ENCODE data around the gene SORT1.

SORT1 gene

GRCh38 chr1:109261578-109261977, 136.1 kb downstream of the SORT1 start:
- DNase-seq (ENCODE audit: low read depth): no peak

- DNase-seq (ENCODE audit: low read depth): no peak
Measured at GRCh38 chr1:109261006-109261405, 136.7 kb downstream of the SORT1 start.

DNA sequence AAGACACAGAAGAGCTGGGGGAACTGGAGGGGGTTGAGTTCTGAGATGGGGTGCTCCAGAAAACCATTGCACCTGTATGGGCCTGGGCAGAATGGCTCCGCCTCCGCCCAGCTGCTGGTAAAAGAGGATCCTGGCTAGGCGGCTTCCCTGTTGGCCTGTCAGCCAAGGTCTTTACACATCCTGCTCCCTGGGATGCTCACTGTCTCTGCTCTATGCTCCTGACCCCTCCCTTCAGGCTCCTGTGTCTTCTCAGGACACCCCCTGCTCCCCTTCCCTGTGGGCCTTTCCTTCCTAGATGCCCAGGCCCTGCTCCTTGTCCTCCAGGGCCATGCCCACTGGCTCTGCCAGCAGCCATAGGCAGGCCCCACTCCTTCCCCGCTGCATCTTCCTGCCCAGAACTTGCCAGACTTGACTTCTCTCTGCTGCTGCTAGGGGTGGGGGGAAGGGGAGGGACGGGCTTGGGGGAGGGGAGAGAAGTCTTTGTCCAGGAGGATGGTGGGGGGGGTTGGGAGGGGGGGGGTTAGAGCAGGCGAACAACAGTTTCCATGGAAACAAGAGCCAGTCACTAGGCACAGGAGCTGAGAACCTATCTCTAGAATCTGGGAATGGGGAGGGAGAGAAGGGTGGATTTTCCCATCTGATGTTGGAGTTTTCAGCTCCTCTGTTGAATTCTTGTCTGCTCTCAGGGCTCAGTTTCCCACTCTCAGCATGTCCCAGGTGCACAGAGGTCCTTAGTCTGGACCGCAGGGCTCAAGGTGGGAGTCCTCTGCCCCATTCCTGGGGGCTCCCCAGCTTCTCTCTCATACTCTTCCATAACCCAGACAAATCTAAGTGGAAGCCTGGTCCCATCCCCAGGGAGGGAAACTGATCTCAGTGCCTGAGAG, 137.8 kb downstream of the SORT1 start:
- no peak for DNase-seq (ENCODE audit: low read depth)
